HG03571 (cell line): Measurements from ENCODE around the gene CR1.
"Not testable (repeated sequence)": the region's sequence is repeated elsewhere in the genome, so short reads cannot be mapped to it uniquely, and the experiment has no call there.

Experiments used
- ATAC-seq: cut with Tn5 transposase; IDR thresholded peaks from one replicate; pipeline ENCODE4 v1.9.1; 2021; ENCODE audit not compliant: unreplicated experiment

CR1 gene

GRCh38 chr1:207638487-207639145 is 142.7 kb downstream of the CR1 start:
- ATAC-seq = not testable (repeated sequence)

GRCh38 chr1:207639362-207639761 is 143.4 kb downstream of the CR1 start:
- ATAC-seq = not testable (repeated sequence)

GRCh38 chr1:207644166-207644851 is 148.4 kb downstream of the CR1 start:
- no peak for ATAC-seq

- ATAC-seq = peak; percentile 80
These were observed 149.1 kb downstream of the CR1 start, which contains the start of gene CR1L for GRCh38 chr1:207644852-207645634. TSS of gene CR1L (plus strand) at chr1:207645133. CDS start at chr1:207645234, 101 bp downstream.

- ATAC-seq = no peak
These were observed 149.7 kb downstream of the CR1 start for GRCh38 chr1:207645635-207646081.

GRCh38 chr1:207646171-207646570 is 150.2 kb downstream of the CR1 start:
- no peak for ATAC-seq

GRCh38 chr1:207646944-207647579 is 151.1 kb downstream of the CR1 start:
- ATAC-seq = no peak

- ATAC-seq = no peak
These were observed 151.8 kb downstream of the CR1 start for GRCh38 chr1:207647671-207648333.

DNA sequence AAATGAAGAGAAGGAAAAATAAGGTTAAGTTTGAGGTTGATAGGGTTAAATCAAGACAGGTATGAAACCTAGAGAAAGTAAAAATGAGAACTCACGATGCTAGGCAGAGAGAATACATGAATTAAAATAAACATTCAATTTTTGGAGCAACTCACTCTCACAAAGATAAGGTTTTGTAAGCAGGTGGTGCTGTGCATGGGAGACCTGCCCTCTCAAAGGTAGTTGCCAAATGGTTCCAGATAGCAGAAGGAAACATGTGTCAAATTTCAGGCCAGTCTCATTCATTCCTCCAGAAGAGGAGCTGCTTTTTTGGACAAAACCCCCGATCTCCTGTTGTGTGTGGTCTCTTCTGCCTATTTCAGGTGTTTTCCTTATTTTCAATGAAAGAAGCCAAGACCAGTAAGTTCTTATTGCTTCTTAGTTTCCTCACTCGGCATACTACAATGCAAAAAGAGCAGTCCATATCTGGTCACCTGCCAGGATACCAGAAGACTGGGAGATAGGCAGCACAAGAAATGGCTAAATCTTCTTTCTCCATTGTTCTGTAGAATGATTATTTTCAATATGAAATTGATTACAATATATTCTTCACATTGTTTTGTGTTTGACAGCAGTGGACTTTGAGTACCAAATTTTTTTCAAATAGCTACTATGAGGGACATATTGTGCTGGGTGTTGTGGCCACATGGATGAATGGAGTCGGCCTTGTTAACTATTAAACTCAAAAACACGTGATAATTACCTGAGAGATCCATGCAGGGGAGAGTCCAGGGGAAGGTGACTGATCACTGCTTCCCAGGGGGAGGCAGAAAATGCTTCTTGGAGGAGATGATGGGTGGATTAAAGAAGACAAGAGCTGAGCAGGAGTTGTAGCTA is 152.6 kb downstream of the CR1 start:
- no peak for ATAC-seq

DNA sequence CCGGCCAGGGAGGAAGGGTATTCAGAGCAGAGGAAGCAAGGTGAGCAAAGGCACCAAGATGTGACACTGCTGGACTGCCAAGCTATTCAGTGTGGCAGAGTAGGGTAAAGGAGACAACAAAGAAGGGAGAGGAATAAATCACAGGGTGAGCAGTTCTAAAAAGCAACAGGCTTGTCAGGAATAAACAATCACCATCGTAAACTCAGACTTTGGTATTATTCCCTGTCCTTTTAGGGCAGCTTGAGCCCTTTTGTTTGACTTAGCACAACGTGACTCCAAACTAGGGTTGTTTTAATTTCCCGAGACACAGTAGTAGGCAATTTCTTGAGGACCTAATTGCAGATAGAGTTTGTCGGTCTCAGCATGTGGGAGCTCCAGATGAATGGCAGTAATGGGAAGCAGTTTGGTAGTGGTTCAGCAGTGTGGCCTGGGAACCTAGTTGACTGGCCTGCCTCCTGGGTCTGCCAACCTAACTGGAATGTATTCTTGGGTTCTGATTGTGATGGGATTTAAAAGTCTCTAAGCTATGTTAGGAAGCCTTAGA is 153.3 kb downstream of the CR1 start:
- no peak for ATAC-seq

DNA sequence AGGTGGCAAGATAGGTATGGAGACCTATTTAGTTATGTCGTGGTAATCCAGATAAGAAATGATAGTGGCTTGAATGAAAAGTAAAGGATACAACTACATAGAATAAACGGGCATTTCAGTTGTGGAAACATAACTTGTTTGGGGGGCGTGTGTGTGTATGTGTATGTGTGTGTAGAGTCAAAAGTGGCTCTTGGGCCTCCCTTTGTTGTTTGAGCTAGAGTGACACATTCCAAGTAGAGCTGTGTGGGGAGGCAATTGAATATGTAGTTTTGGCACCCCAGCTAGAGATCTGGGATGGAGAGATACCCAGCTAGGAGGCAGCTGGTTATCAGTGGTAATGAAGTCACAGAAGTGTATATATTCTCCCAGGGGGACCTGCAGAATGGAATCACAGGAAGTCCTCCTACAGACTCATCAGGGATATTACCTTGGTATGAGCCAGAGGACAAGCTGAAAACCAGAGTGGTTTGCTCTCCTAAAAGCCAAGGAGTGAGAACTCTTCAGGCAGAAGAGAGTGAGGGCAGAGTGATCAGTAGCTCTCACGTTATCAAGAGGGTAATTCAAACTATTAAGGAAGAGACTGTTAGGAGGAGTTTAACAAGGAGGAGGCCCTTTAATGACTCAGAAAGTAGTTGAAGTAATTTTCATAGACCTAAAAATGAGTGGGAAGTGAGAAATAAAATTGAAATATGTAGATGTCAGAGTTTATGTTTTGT is 154.1 kb downstream of the CR1 start:
- ATAC-seq = no peak

DNA sequence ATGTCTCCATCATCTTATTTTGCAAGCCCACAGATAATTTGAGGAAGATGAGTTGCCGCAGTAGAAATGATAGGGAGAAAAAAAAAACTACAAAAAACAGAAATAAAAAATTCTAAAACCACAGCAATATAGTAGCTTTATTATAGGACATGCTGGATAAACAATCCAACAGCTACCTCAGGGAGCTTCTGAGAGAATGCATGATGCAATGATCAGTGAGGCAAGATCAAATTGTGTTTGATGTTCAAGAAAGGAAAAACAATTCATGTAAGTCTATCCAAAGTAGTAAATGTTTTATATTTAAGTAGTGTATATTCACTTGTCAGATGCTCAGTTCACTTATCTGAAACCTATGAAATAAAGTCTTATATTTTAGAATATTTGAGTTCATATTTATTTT is 155.6 kb downstream of the CR1 start:
- ATAC-seq = no peak

GRCh38 chr1:207654320-207654719 is 158.4 kb downstream of the CR1 start:
- ATAC-seq = no peak

GRCh38 chr1:207658408-207658807 is 162.5 kb downstream of the CR1 start:
- ATAC-seq = no peak

DNA sequence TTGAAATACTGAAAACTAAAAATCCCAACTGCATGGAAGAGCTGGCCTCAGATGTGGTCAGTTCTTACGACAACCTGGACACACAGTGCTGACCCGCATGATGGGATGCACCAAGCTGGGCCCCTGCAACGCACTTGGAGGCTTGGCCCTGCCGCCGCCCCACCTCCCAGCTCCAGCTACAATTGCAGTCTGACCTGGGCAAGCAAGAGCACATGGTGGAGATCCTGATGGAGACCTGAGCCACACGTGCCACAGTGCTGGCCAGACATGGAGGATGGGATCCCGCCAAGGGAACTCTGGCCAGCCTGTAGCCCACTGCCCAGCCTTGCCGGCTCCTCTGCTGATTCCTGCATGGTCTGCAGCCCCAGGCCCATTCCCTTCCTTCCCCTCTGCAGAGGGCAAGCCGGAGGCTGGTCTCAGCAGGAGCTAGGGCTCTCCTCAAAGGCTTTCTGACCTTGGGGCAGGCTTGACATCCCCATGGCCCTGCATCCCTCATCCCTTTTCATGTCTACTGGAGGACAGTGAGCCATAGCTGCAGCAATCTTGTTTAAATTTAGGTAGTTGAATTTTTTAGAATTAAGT is 163.0 kb downstream of the CR1 start:
- ATAC-seq = no peak

DNA sequence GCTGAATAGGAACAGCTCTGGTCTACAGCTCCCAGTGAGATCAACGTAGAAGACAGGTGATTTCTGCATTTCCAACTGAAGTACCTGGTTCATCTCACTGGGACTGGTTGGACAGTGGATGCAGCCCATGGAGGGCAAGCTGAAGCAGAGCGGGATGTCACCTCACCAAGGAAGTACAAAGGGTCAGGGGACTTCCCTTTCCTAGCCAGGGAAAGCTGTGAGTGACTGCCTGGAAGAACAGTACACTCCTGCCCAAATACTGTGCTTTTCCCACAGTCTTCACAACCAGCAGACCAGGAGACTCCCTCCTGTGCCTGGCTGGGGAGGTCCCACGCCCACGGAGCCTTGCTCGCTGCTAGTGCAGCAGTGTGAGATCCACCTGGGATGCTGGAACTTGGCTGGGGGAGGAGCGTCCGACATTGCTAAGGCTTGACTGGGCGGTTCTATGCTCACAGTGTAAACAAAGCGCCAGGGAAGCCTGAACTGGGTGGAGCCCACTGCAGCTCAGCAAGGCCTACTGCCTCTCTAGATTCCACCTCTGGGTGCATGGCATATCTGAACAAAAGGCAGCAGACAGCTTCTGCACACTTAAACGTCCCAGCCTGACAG is 163.7 kb downstream of the CR1 start:
- no peak for ATAC-seq

DNA sequence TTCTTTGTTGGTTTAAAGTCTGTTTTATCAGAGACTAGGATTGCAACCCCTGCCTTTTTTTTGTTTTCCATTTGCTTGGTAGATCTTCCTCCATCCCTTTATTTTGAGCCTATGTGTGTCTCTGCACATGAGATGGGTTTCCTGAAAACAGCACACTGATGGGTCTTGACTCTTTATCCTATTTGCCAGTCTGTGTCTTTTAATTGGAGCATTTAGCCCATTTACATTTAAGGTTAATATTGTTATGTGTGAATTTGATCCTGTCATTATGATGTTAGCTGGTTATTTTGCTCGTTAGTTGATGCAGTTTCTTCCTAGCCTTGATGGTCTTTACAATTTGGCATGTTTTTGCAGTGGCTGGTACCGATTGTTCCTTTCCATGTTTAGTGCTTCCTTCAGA is 165.5 kb downstream of the CR1 start:
- not testable (repeated sequence) for ATAC-seq

DNA sequence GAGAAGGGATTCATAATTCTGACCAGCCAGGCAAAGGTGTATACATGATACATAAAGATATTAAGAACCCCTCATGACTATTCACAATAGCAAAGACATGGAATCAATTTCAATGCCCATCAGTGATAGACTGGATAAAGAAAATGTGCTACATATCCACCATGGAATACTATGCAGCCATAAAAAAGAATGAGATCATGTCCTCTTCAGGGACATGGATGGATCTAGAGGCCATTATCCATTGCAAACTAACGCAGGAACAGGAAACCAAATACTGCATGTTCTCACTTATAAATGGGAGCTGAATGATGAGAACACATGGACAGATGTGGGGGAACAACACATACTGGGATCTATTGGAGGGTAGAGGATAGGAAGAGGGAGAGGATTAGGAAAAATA is 170.4 kb downstream of the CR1 start:
- ATAC-seq = no peak
